Dedifferentiated amniotic fluid mesenchymal stem cell (primary cell): Measurements from ENCODE around the gene PHIP.
"Not testable (repeated sequence)": the region's sequence is repeated elsewhere in the genome, so short reads cannot be mapped to it uniquely, and the experiment has no call there.

Source experiments
- DNase-seq: peaks from one replicate; pipeline ENCODE4 v3.0.0-alpha.2; 2016; ENCODE audit errors: extremely low spot score

PHIP gene

GRCh38 chr6:79078075-79078969 lies at the start of gene PHIP:
Gene PHIP, minus strand, starts transcription at chr6:79078254. Its CDS starts 186 bp downstream, at chr6:79078068.
- peak; percentile 97 for DNase-seq

- DNase-seq: no peak
These were observed 49.6 kb upstream of the PHIP start for GRCh38 chr6:79127660-79128059.

GRCh38 chr6:79119217-79119616 lies 41.2 kb upstream of the PHIP start:
- no peak for DNase-seq

DNA sequence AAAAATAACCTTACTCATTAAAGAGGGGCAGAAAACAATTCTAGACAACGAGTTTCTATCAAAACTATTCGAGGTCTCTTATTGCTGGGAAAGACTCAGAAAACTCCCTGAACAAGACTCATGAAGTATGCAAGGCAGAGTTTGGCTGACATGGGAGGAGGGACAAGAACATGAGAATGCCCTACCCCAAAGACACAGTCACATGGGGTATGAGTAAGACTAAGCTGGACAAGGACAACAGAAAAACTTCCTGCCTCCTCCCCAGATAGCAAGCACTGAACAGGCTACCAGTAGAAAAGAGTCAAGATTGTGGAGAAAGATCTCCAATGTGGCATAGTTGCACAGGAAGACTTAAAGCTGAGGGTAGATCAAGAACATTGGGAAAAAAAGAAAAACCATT lies 39.7 kb upstream of the PHIP start:
- DNase-seq: no peak

GRCh38 chr6:79115553-79116182 lies 37.6 kb upstream of the PHIP start:
- DNase-seq: no peak

- DNase-seq: no peak
These were observed 33.5 kb upstream of the PHIP start for GRCh38 chr6:79111549-79111948.

DNA sequence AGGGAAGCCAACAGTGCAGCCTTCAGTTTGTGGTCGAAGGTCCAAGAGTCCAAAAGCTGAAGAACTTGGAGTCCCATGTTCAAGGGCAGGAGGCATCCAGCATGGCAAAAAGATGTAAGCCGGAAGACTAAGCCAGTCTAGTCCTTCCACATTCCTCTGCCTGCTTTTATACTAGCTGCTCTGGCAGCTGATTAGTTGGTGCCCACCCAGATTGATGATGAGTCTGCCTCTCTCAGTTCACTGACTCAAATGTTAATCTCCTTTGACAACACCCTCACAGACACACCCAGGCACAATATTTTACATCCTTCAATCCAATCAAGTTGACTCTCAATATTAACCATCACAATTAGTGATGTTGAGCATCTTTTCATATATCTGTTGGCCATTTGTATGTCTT lies 23.1 kb upstream of the PHIP start:
- no peak for DNase-seq

- no peak for DNase-seq
These were observed 22.2 kb upstream of the PHIP start for GRCh38 chr6:79100304-79100703.

DNA sequence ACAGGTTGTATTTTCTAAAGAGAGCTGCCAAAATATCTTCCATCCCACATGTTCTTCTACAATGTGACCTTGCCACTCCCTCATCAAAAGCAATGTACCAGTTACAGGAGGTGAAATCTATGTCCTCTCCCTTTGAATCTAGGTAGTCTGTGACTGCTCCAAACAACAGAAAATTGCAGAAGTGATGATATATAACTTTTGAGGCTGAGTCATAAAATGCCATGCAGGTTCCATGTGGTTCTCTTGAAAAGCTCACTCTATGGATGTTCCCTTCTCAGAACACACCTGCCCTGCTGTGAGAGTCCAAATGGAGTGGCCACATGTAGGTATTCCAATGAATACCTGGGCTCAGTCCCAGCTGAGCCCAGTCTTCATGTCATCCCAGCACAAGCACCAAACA lies 16.9 kb upstream of the PHIP start:
- no peak for DNase-seq

- DNase-seq: not testable (repeated sequence)
These were observed 13.7 kb upstream of the PHIP start for GRCh38 chr6:79091801-79092200.

- no peak for DNase-seq
These were observed 11.7 kb upstream of the PHIP start for GRCh38 chr6:79089552-79090404.

DNA sequence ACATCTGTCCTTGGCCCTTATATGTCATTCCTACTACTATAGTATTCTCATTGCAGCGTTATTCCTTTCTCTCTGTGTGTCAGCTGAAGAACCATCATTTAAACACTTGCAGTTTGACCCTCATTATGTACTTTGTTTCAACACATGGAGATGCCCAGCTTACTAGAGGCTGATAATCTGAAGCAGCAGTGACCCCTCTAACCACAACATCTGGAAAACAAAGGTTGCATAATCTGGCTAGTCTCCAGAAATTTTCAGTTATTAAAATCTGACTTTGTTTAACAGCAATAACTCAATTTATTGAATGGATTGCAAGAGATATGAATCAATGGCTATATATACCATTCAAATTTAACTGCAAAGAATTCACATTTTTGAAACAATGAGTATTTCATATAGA lies 6.6 kb upstream of the PHIP start:
- no peak for DNase-seq

DNA sequence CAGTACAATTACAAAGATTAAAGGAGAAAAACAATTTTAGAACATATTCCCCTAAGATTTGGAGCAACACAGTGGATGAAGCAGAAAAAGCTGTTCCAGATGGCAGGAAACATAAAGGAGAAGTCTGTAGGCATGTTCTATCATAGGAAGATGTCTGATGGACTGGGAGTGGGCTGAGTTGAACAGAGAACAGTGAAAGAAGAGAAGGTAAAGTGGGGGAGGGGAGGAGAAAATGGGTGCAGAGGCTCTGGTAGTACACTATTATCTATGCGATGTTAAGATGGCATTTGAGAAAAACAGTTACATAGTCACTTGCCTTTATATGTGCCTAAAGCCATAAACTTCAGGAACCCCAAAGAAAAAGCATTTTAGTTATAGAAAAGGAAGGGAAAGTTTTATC lies 4.2 kb upstream of the PHIP start:
- DNase-seq: no peak

DNA sequence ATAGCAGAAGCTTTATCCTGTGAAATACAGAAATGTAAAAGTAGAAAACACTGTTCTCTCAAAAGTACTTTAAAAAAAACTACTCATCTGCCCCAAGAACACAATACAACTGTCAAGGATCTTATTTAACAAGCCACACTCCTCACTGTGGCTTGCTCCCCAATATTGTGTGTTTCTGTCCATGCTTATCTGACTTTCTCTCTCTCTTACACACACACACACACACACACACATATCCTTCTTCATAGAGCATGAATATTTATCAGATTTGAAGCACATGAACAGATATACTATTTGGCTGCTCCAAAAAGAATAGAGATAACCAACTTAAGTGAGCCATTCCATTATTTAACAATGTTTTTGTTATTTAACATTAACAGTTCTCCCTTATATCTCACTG lies 3.6 kb upstream of the PHIP start:
- DNase-seq: no peak

GRCh38 chr6:79079561-79080041 lies 1.5 kb upstream of the PHIP start:
- DNase-seq: no peak

GRCh38 chr6:79077715-79078074 lies 359 bp downstream of the PHIP start:
- no peak for DNase-seq

DNA sequence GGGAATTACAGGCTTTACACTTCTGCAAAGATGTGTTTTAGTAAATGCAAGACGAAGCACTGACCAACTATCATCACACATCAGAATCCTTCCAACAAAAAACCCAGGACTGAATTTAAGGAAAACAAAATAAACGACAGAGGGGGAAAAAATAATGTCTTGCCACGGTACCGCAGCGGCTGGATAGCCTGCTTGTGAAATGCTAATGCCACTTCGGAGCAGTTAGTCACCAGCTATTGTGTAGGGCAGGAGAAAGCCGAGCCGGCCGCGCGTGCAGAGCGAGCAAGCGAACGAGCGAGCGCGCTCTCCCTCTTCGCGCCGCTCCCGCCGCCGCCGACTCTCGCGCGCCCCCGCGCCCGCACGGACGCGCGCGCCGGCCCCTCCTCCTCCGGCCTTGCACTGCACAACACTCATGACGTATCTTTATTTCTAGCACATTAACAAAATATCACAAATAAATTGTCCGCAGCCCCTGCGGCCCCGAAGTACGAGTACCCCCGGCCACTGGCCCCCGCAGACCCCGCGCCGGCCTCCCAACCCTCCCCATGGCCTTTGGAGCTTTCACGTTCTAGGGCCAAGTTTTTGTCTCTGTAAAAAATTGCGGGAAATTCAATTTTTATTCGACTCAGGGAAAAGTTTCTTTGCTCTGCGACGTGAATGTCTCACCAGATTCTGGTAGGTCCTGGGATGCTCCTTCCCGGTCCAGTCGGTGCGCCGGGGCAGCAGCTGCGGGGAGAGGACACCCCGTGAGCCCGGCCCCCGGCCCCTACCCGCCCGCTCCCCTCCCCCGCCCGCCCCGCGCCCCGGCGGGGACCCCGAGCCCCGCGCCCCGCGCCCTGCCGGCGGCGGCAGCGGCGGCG lies 1.0 kb downstream of the PHIP start:
- DNase-seq: peak; percentile 91

DNA sequence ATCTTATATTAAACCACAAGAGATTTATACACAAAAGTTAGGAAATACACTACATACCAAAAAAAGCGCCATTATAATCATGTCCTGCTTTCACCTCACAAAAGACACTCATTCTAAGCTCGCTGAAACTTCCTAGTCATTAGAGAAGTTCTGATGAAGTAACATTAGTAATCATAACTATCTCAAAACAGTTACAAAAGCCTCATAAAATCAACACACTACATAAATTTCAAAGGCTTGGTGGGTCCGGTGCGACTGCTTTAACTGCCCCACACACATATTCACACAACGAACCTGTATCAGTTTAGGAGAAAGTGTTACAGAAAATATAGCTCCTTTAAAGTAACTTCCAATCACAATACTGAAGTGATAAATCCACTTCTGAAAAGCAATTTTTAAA lies 1.9 kb downstream of the PHIP start:
- no peak for DNase-seq

DNA sequence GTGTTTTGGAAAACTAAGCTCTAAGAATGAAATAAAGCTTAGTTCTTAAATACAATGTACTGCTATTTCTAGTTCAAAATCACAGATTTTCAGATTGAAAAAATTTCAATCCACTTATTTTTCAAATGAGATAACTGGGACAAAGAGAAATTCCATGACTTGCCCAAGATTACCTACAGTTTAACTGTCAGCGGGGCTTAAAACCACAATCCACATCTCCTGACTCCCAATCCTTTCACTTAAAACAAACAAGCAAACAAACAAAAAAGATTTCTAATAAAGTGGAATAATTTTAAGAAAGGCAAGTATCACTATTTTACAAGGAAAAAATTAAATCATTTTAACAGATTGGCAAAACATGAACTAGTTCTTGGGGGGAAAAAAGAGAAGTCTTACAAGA lies 4.2 kb downstream of the PHIP start:
- DNase-seq: no peak

DNA sequence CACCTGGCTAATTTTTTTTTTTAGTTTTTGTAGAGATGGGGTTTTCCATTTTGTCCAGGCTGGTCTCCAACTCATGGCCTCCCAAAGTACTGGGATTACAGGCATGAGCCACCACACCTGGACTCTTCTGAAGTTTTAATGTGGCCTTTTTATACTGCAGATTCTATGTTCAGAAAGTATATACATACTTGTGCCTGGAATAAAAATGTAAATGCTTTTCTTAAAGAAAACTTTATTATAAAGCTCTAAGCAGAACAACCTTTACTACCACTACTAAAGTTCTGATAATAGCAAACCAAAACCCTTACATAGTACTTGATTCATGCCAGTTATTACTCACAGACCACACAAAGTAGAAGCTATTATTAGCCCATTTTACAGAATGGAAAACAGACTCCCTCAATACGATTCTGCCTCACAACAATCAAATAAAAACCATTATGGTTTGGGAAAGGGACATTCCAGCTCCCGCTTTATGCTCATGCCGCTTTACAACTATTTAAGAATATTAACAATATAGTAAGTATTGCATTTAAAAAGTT lies 5.3 kb downstream of the PHIP start:
- no peak for DNase-seq

DNA sequence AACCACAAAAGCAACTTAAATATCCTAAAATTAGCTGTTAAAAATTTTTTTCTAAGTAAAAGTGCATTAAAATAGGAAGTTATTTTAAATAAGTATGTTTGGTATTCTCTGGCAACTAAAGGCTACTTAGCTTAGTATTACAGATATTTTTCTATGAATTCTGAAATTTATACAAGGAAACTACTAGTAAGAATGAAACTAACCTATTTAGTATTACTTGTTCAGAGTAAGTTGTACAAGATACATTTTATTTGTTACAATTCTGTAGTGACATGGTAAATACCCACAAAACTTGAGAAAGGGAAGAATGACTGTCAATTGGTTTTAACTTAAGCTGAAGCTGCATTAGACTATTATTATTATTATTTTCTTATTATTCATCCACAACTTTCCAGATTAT lies 6.5 kb downstream of the PHIP start:
- DNase-seq: no peak
